Effector memory CD8-positive, alpha-beta T cell (primary cell): Measurements from ENCODE around the gene ANKRD60.

ENCODE experiments used
- ATAC-seq: fragments of 150-1000 bp; cut with Tn5 transposase; replicated peaks from 2 replicates; pipeline ENCODE4 v1.10.0; 2021; ENCODE audit warnings: mild to moderate bottlenecking, moderate library complexity
- DNase-seq, 3 experiments: peaks; one replicate each; pipeline ENCODE4 v3.0.0; 2021
- H3K27ac Mint-ChIP-seq, 2 donors: one replicate each; pipeline ENCODE4 v1.8.0; 2022; ENCODE audit warnings: mild to moderate bottlenecking in 2 of 2, mixed read lengths in 2 of 2, moderate library complexity in 2 of 2
- H3K27me3 Mint-ChIP-seq, 2 donors: one replicate each; pipeline ENCODE4 v1.8.0; 2022; ENCODE audit warnings: mixed read lengths in 2 of 2
- H3K36me3 Mint-ChIP-seq: one replicate; pipeline ENCODE4 v1.8.0; 2022; ENCODE audit warnings: mild to moderate bottlenecking, moderate library complexity, mixed read lengths; ENCODE audit not compliant: insufficient read depth
- H3K4me1 Mint-ChIP-seq, 2 donors: one replicate each; pipeline ENCODE4 v1.8.0; 2022; ENCODE audit warnings: low read depth in 2 of 2, mixed read lengths in 2 of 2
- H3K4me3 Mint-ChIP-seq, 2 donors: one replicate each; pipeline ENCODE4 v1.8.0; 2022; ENCODE audit warnings: mild to moderate bottlenecking in 2 of 2, mixed read lengths in 2 of 2, moderate library complexity in 2 of 2
- H3K9me3 Mint-ChIP-seq, 2 donors: one replicate each; pipeline ENCODE4 v1.8.0; 2022; ENCODE audit warnings: mixed read lengths in 2 of 2

Gene ANKRD60

DNA sequence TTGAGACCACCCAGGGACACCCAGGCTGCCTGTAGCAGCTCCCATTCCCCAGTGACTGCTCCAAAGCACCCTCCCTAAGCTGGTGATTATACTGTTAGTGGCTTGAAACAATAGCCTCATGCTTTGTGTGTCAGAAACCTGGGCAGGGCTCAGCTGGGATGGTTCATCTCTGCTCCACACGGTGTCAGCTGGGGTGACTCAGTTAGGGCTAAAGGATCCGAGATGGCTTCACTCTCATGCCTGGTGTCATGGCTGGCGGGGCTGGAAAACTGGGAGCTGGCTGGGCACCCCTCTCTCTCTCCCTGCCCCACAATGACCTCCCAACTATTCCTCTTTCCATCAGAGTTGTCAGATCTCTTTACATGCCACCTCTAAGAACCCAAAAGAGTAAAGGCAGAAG is 44.4 kb downstream of the ANKRD60 start:
- Mint-ChIP-seq H3K9me3 (peaks cover 0 to 3% of the 10 kb centered on the region in 2 donors), H3K4me3 (no peak overlapping the region), H3K36me3 (peaks cover 4% of the 10 kb centered on the region), H3K27me3 (peaks cover 62 to 92% of the 10 kb centered on the region in 2 donors), H3K27ac (no peak overlapping the region), H3K4me1 (peaks cover 0 to 5% of the 10 kb centered on the region in 2 donors)
- ATAC-seq: no peak
- DNase-seq: no peak

GRCh38 chr20:58182521-58183140 is 45.8 kb downstream of the ANKRD60 start:
- peaks cover 0 to 5% of the 10 kb centered on the region in 2 donors for H3K4me1 Mint-ChIP-seq
- DNase-seq: no peak
- no peak overlapping the region for H3K27ac Mint-ChIP-seq
- H3K27me3 Mint-ChIP-seq: peaks cover 61 to 95% of the 10 kb centered on the region in 2 donors
- no peak overlapping the region for H3K4me3 Mint-ChIP-seq
- H3K36me3 Mint-ChIP-seq: peaks cover 4% of the 10 kb centered on the region
- H3K9me3 Mint-ChIP-seq: peaks cover 0 to 3% of the 10 kb centered on the region in 2 donors
- ATAC-seq: no peak

- H3K27ac Mint-ChIP-seq: no peak overlapping the region
Observed at GRCh38 chr20:58179432-58180099, 48.9 kb downstream of the ANKRD60 start.

DNA sequence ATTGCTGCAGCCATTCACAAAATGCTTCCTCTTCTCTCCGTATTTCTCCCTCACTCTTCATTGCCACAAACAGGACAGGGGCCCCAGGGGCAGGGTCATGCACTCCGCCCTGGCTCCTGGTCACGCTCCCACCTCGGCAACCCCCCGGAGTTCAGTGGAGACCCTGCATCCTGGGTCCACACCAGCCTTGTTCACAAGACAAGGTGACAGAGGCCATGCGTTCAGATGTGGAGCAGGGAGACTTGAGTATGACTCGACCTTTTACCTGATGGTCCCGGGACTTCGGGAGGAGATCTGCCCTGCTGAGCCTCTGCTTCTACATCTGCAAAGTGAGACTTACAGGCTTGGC is 49.4 kb downstream of the ANKRD60 start:
- Mint-ChIP-seq H3K36me3 (peaks cover 4% of the 10 kb centered on the region), H3K4me3 (peak overlapping the region; percentile 55 to 67), H3K27me3 (peaks cover 38 to 83% of the 10 kb centered on the region in 2 donors), H3K4me1 (peaks cover 0 to 5% of the 10 kb centered on the region in 2 donors), H3K9me3 (no peaks in the 10 kb centered on the region), H3K27ac (no peak overlapping the region)
- DNase-seq (no peak), ATAC-seq (no peak)

More at GRCh38 chr20:58179432-58180099, 48.9 kb downstream of the ANKRD60 start:
- DNase-seq (peak; percentile 61 to 68 (median 66)), ATAC-seq (peak; percentile 92)
- peak overlapping the region; percentile 55 to 67 for H3K4me3 Mint-ChIP-seq
- peaks cover 0 to under 1% of the 10 kb centered on the region in 2 donors for H3K9me3 Mint-ChIP-seq
- H3K27me3 Mint-ChIP-seq: peaks cover 40 to 88% of the 10 kb centered on the region in 2 donors
- peaks cover 4% of the 10 kb centered on the region for H3K36me3 Mint-ChIP-seq
- peaks cover 0 to 5% of the 10 kb centered on the region in 2 donors for H3K4me1 Mint-ChIP-seq

DNA sequence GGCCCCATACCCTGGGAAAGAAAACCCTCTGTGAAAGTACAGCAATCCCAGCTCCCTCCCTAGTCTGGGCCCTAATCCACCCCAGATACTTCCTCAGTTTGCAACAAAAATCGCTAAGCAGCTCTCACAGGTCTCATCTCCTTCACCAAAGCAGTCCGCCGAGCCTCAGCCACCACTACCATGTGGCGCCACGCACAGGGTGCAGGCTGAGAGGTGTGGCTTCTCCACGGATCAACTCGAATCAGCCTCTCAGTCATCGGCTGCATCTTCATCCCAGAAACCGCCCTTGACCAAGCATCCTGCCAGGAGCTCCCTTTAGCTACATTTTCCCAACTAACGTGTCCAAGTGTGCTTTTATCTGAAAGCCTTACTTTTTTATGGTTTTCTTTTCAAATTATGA is 50.7 kb downstream of the ANKRD60 start:
- Mint-ChIP-seq H3K9me3 (no peaks in the 10 kb centered on the region), H3K27me3 (peaks cover 31 to 73% of the 10 kb centered on the region in 2 donors), H3K4me3 (no peak overlapping the region), H3K36me3 (no peaks in the 10 kb centered on the region), H3K4me1 (peaks cover 0 to 6% of the 10 kb centered on the region in 2 donors), H3K27ac (no peak overlapping the region)
- no peak for DNase-seq
- ATAC-seq: no peak

GRCh38 chr20:58175836-58176235 is 52.6 kb downstream of the ANKRD60 start:
- Mint-ChIP-seq H3K27me3 (peaks cover 17 to 62% of the 10 kb centered on the region in 2 donors), H3K27ac (no peak overlapping the region), H3K9me3 (no peaks in the 10 kb centered on the region), H3K4me3 (no peak overlapping the region), H3K4me1 (peaks cover 5 to 10% of the 10 kb centered on the region in 2 donors), H3K36me3 (no peaks in the 10 kb centered on the region)
- ATAC-seq (no peak), DNase-seq (no peak)

GRCh38 chr20:58175425-58175824 is 53.0 kb downstream of the ANKRD60 start:
- DNase-seq (no peak), ATAC-seq (no peak)
- no peak overlapping the region for H3K4me3 Mint-ChIP-seq
- H3K9me3 Mint-ChIP-seq: no peaks in the 10 kb centered on the region
- H3K27ac Mint-ChIP-seq: no peak overlapping the region
- peaks cover 5 to 10% of the 10 kb centered on the region in 2 donors for H3K4me1 Mint-ChIP-seq
- H3K36me3 Mint-ChIP-seq: no peaks in the 10 kb centered on the region
- peaks cover 17 to 60% of the 10 kb centered on the region in 2 donors for H3K27me3 Mint-ChIP-seq

GRCh38 chr20:58174708-58175280 is 53.7 kb downstream of the ANKRD60 start:
- Mint-ChIP-seq H3K27ac (no peak overlapping the region), H3K36me3 (no peaks in the 10 kb centered on the region), H3K4me1 (peaks cover 5 to 9% of the 10 kb centered on the region in 2 donors), H3K4me3 (no peak overlapping the region), H3K27me3 (peaks cover 14 to 54% of the 10 kb centered on the region in 2 donors), H3K9me3 (no peaks in the 10 kb centered on the region)
- ATAC-seq (no peak), DNase-seq (no peak)

DNA sequence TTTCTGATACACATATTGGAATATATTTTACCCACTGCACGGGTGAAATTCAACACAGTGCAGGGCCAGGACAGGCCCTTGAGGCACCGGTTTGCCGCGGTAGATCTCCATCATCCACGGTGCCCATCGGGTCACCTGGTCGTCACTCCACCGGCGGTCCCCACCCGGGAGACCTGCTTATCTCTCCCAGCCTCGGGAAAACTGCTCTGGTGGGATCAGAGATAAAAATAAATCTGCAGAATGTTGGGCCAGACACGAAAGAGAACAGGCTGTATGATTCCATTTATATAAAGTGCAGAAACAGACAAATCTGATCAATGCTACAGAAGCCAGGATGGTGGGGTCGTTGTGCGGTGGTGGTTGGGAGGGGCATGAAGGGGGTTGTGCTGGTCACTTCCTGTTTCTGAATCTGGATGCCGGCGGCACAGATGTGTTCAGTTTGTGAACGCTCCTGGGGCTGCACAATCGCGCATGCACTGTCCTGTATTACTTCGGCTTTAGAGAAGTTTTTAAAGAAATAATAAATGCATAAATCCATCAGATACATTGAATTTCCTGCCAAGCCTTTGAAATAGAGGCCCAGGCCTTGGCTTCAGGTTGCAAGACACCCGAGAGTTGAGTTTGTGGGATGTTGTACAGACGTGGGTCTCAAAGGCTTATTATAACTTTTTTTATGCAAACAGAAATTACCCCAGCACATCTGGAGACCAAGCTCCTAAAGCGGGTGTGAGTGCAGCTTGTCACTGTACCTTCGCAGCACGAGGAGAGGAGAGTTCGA is 54.3 kb downstream of the ANKRD60 start:
- no peaks in the 10 kb centered on the region for H3K9me3 Mint-ChIP-seq
- ATAC-seq (no peak), DNase-seq (no peak)
- H3K27me3 Mint-ChIP-seq: peaks cover 10 to 48% of the 10 kb centered on the region in 2 donors
- H3K36me3 Mint-ChIP-seq: no peaks in the 10 kb centered on the region
- peaks cover 5 to 6% of the 10 kb centered on the region in 2 donors for H3K4me1 Mint-ChIP-seq
- no peak overlapping the region for H3K4me3 Mint-ChIP-seq
- H3K27ac Mint-ChIP-seq: no peak overlapping the region

DNA sequence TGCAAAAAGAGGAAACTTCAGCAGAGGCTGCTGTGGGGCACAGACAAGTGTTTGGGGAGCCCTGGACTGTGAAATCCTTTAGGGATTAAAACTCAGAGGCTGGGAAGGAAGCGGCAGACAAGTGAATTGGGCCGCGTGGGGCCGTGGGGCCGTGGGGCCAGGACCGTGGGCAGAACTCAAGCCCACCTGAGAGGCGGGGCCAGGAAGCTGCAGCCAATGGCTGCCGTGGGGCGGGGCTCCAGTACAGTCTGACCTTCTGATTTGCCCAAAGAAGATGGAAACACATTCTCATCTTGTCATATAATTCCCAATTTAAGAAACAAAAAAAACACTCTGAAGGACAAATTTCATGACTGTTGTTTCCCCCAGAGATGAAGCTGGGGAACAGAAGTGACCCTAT is 55.4 kb downstream of the ANKRD60 start:
- H3K4me3 Mint-ChIP-seq: no peak overlapping the region

GRCh38 chr20:58171796-58172425 is 56.5 kb downstream of the ANKRD60 start:
- H3K36me3 Mint-ChIP-seq: no peaks in the 10 kb centered on the region
- no peaks in the 10 kb centered on the region for H3K9me3 Mint-ChIP-seq
- H3K27ac Mint-ChIP-seq: no peak overlapping the region
- ATAC-seq (no peak), DNase-seq (no peak)
- H3K27me3 Mint-ChIP-seq: peaks cover 8 to 26% of the 10 kb centered on the region in 2 donors
- H3K4me1 Mint-ChIP-seq: peaks cover 5 to 6% of the 10 kb centered on the region in 2 donors
- no peak overlapping the region for H3K4me3 Mint-ChIP-seq

More for the DNA sequence above, 55.4 kb downstream of the ANKRD60 start:
- no peaks in the 10 kb centered on the region for H3K9me3 Mint-ChIP-seq
- DNase-seq: no peak
- peaks cover 4 to 37% of the 10 kb centered on the region in 2 donors for H3K27me3 Mint-ChIP-seq
- no peaks in the 10 kb centered on the region for H3K36me3 Mint-ChIP-seq
- peaks cover 5 to 6% of the 10 kb centered on the region in 2 donors for H3K4me1 Mint-ChIP-seq
- H3K27ac Mint-ChIP-seq: no peak overlapping the region
- ATAC-seq: no peak

GRCh38 chr20:58169450-58169849 is 59.0 kb downstream of the ANKRD60 start:
- Mint-ChIP-seq H3K4me1 (peaks cover 5 to 6% of the 10 kb centered on the region in 2 donors), H3K4me3 (no peak overlapping the region), H3K27ac (no peak overlapping the region), H3K9me3 (no peaks in the 10 kb centered on the region), H3K27me3 (peaks cover 8 to 11% of the 10 kb centered on the region in 2 donors), H3K36me3 (no peaks in the 10 kb centered on the region)
- no peak for ATAC-seq
- DNase-seq: no peak

DNA sequence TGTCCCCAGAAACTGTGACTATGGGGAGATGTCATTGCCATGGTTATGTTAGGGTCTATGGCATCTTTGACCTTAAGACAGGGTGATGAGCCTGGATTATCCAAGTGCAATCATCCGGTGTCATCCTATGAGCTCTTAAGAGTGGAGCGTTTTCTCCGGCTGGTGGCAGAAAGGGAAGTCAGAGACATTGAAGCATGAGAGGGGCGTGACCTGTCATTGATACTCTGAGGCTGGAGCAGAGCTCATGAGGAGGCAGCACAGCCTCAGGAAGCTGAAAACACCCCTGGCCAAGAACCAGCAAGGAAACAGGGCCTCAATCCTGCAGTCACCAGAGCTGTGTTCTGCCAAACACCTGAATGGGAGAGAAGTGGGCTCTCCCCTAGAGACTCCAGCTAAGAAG is 59.6 kb downstream of the ANKRD60 start:
- Mint-ChIP-seq H3K4me1 (peaks cover 4 to 5% of the 10 kb centered on the region in 2 donors), H3K4me3 (no peak overlapping the region), H3K27me3 (peaks cover 8 to 17% of the 10 kb centered on the region in 2 donors), H3K27ac (no peak overlapping the region), H3K36me3 (no peaks in the 10 kb centered on the region), H3K9me3 (no peaks in the 10 kb centered on the region)
- ATAC-seq (no peak), DNase-seq (no peak)
